ENCODE results near the gene ITPR1. TPM values are rescaled to one million over a fixed set of nuclear protein-coding genes. Genes with fewer than 3 reads are reported as not detected.

ITPR1 gene
- total RNA-seq, 1 donor from 2014 or later: 16.3 TPM

- no peak for FAIRE-seq
These were observed 211.4 kb downstream of the ITPR1 start for GRCh38 chr3:4704552-4704951.

GRCh38 chr3:4707324-4707723, 214.2 kb downstream of the ITPR1 start:
- Histone ChIP-seq H3K36me3 (ENCODE audit: control insufficient read depth, insufficient read depth, low read length) (no peaks in the 10 kb centered on the region), H3K4me3 (ENCODE audit: low read depth, low read length) (no peak overlapping the region), H3K27me3 (ENCODE audit: control insufficient read depth, insufficient read depth, low read length) (no peaks in the 10 kb centered on the region)
- no peak for DNase-seq (ENCODE audit: low read depth)
- no peak for TF ChIP-seq CTCF (IDR thresholded peaks at IDR 0.05; ENCODE audit: insufficient read depth, low read length, severe bottlenecking)
- FAIRE-seq: no peak

More at GRCh38 chr3:4704552-4704951, 211.4 kb downstream of the ITPR1 start:
- Histone ChIP-seq H3K36me3 (ENCODE audit: control insufficient read depth, insufficient read depth, low read length) (no peaks in the 10 kb centered on the region), H3K4me3 (ENCODE audit: low read depth, low read length) (no peak overlapping the region), H3K27me3 (ENCODE audit: control insufficient read depth, insufficient read depth, low read length) (no peaks in the 10 kb centered on the region)
- no peak for DNase-seq (ENCODE audit: low read depth)
- TF ChIP-seq CTCF (IDR thresholded peaks at IDR 0.05; ENCODE audit: insufficient read depth, low read length, severe bottlenecking): no peak

- DNase-seq (ENCODE audit: low read depth) (no peak), FAIRE-seq (no peak)
- TF ChIP-seq CTCF (IDR thresholded peaks at IDR 0.05; ENCODE audit: insufficient read depth, low read length, severe bottlenecking): no peak
- H3K4me3 ChIP-seq (ENCODE audit: low read depth, low read length): no peak overlapping the region
- no peaks in the 10 kb centered on the region for H3K27me3 ChIP-seq (ENCODE audit: control insufficient read depth, insufficient read depth, low read length)
- no peaks in the 10 kb centered on the region for H3K36me3 ChIP-seq (ENCODE audit: control insufficient read depth, insufficient read depth, low read length)
These were observed 215.1 kb downstream of the ITPR1 start for GRCh38 chr3:4708230-4708629.

GRCh38 chr3:4709341-4709740, 216.2 kb downstream of the ITPR1 start:
- no peaks in the 10 kb centered on the region for H3K27me3 ChIP-seq (ENCODE audit: control insufficient read depth, insufficient read depth, low read length)
- no peak for TF ChIP-seq CTCF (IDR thresholded peaks at IDR 0.05; ENCODE audit: insufficient read depth, low read length, severe bottlenecking)
- FAIRE-seq (peak; percentile 55), DNase-seq (ENCODE audit: low read depth) (peak; percentile 73)
- no peak overlapping the region for H3K4me3 ChIP-seq (ENCODE audit: low read depth, low read length)
- no peaks in the 10 kb centered on the region for H3K36me3 ChIP-seq (ENCODE audit: control insufficient read depth, insufficient read depth, low read length)

- no peak for FAIRE-seq
- no peak for DNase-seq (ENCODE audit: low read depth)
- H3K4me3 ChIP-seq (ENCODE audit: low read depth, low read length): no peak overlapping the region
- no peaks in the 10 kb centered on the region for H3K36me3 ChIP-seq (ENCODE audit: control insufficient read depth, insufficient read depth, low read length)
- TF ChIP-seq CTCF (IDR thresholded peaks at IDR 0.05; ENCODE audit: insufficient read depth, low read length, severe bottlenecking): no peak
- no peaks in the 10 kb centered on the region for H3K27me3 ChIP-seq (ENCODE audit: control insufficient read depth, insufficient read depth, low read length)
These were observed 217.0 kb downstream of the ITPR1 start for GRCh38 chr3:4710191-4710590.

- no peak for DNase-seq (ENCODE audit: low read depth)
- TF ChIP-seq CTCF (IDR thresholded peaks at IDR 0.05; ENCODE audit: insufficient read depth, low read length, severe bottlenecking): no peak
- H3K36me3 ChIP-seq (ENCODE audit: control insufficient read depth, insufficient read depth, low read length): no peaks in the 10 kb centered on the region
- FAIRE-seq: no peak
- no peaks in the 10 kb centered on the region for H3K27me3 ChIP-seq (ENCODE audit: control insufficient read depth, insufficient read depth, low read length)
- H3K4me3 ChIP-seq (ENCODE audit: low read depth, low read length): no peak overlapping the region
These were observed 218.5 kb downstream of the ITPR1 start for GRCh38 chr3:4711680-4711992.

Data from bronchial epithelial cell (primary cell).